Memory B cell (primary cell): Measurements from ENCODE around the gene USP48.

Source experiments
- ATAC-seq: fragments of 150-1000 bp; cut with Tn5 transposase; 2 replicates; pipeline ENCODE4 v1.10.0; 2021; ENCODE audit warnings: low read depth, mild to moderate bottlenecking, moderate library complexity
- DNase-seq, 2 donors: peaks; one replicate each; pipeline ENCODE4 v3.0.0; 2022; ENCODE audit warnings: low spot score in 2 of 2
- H3K27ac Mint-ChIP-seq: one replicate; pipeline ENCODE4 v1.8.0; 2022; ENCODE audit warnings: mild to moderate bottlenecking, moderate library complexity, mixed read lengths
- H3K27me3 Mint-ChIP-seq: one replicate; pipeline ENCODE4 v1.8.0; 2022; ENCODE audit warnings: mixed read lengths
- H3K36me3 Mint-ChIP-seq: one replicate; pipeline ENCODE4 v1.8.0; 2022; ENCODE audit warnings: mild to moderate bottlenecking, mixed read lengths
- H3K4me1 Mint-ChIP-seq: one replicate; pipeline ENCODE4 v1.8.0; 2022; ENCODE audit warnings: mixed read lengths
- H3K4me3 Mint-ChIP-seq: one replicate; pipeline ENCODE4 v1.8.0; 2022; ENCODE audit warnings: mild to moderate bottlenecking, moderate library complexity, mixed read lengths
- H3K9me3 Mint-ChIP-seq: one replicate; pipeline ENCODE4 v1.8.0; 2022; ENCODE audit warnings: mixed read lengths

USP48 gene

GRCh38 chr1:21664806-21665588, 118.0 kb downstream of the USP48 start:
- Mint-ChIP-seq H3K4me3 (no peak overlapping the region), H3K36me3 (no peaks in the 10 kb centered on the region), H3K9me3 (no peaks in the 10 kb centered on the region), H3K27me3 (peaks cover 24% of the 10 kb centered on the region), H3K4me1 (peaks cover 10% of the 10 kb centered on the region), H3K27ac (no peak overlapping the region)
- ATAC-seq (no peak), DNase-seq (no peak)

DNA sequence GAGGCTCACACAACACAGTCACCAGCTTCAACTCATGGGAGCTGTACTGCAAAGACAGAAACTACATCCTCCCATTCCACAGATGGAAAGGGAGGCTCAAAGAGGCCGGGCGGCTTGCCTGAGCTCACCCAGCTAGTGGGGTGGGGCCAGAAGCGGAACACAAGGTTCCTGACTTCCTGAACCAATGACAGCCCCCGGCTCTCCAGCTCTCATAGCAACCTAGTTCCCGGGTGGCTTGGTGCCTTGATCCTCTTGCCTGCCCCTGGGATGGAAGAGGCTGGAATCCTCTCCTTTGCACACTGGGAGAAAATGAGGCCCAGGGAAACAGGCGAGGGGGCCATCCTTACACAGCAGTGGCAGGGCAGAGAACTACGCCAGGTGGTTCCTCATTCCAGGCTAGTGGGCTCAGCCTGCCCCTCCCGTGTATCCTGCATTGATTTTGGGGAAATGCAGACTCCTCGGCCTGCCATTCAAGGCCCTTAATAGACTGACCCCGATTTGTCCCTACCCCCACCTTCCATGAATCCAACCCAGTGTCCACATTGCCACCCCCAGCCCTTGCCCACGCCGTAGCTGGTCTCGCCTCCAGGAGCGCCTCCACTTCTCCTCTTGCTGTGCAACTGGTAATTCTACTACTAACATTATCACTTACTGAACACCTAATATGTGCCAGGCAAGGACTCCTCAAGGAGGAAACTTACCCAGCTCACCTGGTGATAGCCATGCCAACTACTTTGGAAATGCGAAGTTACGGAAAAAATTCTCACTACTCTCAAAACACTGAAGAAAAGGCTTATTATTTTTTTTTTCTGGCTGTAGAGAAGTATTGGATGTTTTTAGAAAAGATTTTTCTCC, 118.8 kb downstream of the USP48 start:
- H3K27ac Mint-ChIP-seq: no peak overlapping the region
- no peaks in the 10 kb centered on the region for H3K9me3 Mint-ChIP-seq
- peaks cover 14% of the 10 kb centered on the region for H3K4me1 Mint-ChIP-seq
- no peak for DNase-seq
- no peak for ATAC-seq
- H3K27me3 Mint-ChIP-seq: peaks cover 24% of the 10 kb centered on the region
- H3K36me3 Mint-ChIP-seq: no peaks in the 10 kb centered on the region
- H3K4me3 Mint-ChIP-seq: peak overlapping the region; percentile 31

GRCh38 chr1:21663248-21663950, 119.5 kb downstream of the USP48 start:
- H3K9me3 Mint-ChIP-seq: no peaks in the 10 kb centered on the region
- peaks cover 24% of the 10 kb centered on the region for H3K27me3 Mint-ChIP-seq
- no peak overlapping the region for H3K4me3 Mint-ChIP-seq

GRCh38 chr1:21662426-21663247, 120.3 kb downstream of the USP48 start:
- Mint-ChIP-seq H3K27me3 (peaks cover 19% of the 10 kb centered on the region), H3K4me3 (no peak overlapping the region), H3K36me3 (no peaks in the 10 kb centered on the region), H3K4me1 (peaks cover 14% of the 10 kb centered on the region), H3K9me3 (no peaks in the 10 kb centered on the region), H3K27ac (no peak overlapping the region)
- DNase-seq (no peak), ATAC-seq (no peak)

More at GRCh38 chr1:21663248-21663950, 119.5 kb downstream of the USP48 start:
- no peak overlapping the region for H3K27ac Mint-ChIP-seq
- peaks cover 14% of the 10 kb centered on the region for H3K4me1 Mint-ChIP-seq
- H3K36me3 Mint-ChIP-seq: no peaks in the 10 kb centered on the region
- DNase-seq (no peak), ATAC-seq (no peak)

- DNase-seq (no peak), ATAC-seq (no peak)
- peaks cover 15% of the 10 kb centered on the region for H3K27me3 Mint-ChIP-seq
- H3K36me3 Mint-ChIP-seq: no peaks in the 10 kb centered on the region
- H3K4me3 Mint-ChIP-seq: no peak overlapping the region
- H3K27ac Mint-ChIP-seq: no peak overlapping the region
- H3K9me3 Mint-ChIP-seq: no peaks in the 10 kb centered on the region
- H3K4me1 Mint-ChIP-seq: peaks cover 14% of the 10 kb centered on the region
These were observed 121.1 kb downstream of the USP48 start for GRCh38 chr1:21661886-21662285.

DNA sequence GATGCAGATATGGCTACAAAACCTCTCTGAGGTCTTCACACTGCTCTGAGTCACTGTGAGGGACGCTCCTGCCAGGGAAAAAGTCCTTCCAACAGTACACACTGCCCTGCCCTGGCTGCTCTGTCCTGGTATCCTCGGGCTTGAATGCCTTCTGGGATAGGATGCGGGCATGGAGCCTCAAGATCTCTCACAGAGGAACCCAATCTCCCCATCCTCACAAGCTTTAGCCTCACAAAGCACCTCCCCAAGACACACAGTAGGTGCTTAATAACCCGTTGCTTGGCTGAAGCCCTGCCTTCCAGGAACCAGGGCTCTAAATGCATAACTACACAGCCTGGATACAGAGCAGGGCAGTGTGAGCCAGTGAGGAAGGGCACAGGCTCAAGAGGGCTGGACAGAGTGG, 123.0 kb downstream of the USP48 start:
- H3K27ac Mint-ChIP-seq: no peak overlapping the region
- H3K4me3 Mint-ChIP-seq: no peak overlapping the region
- H3K4me1 Mint-ChIP-seq: peaks cover 14% of the 10 kb centered on the region
- no peaks in the 10 kb centered on the region for H3K9me3 Mint-ChIP-seq
- ATAC-seq (no peak), DNase-seq (no peak)
- no peaks in the 10 kb centered on the region for H3K36me3 Mint-ChIP-seq
- H3K27me3 Mint-ChIP-seq: peaks cover 11% of the 10 kb centered on the region

DNA sequence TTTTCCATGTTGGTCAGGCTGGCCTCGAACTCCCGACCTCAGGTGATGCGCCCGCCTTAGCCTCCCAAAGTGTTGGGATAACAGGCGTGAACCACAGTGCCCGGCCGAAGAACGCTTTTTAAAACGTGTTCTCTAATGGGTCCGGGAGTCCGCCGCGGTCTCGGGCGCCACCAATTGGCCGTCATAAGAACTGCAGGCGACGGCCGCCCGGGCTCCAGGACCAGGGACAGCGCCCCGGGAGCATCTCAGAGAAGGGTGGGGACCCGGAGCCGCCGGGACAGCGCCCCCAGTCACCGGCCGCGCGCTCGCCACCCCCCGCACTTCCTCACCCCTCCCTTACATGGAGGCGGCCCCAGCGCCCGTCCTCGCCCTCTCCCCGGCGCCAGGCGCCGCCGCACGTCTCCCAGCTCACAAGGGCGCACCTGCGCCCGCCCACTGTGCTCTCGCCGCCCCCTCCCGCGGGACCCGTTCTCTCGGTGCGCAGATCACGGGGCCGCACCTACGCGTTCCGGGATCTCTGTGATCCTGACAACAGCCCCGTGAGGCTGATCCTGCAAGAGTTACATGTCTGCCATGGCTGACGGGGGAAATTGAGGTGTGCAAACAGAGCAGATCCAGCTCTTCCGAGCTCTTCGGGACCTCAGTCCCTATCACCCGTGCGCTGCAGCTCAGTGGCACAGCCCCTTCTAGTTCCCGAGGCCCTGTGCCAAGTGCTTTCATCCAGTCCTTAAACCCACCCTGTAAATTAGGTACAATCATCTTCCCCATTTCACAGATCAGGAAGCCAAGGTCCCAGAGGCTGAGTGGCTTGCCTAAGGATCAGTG, 123.6 kb downstream of the USP48 start:
- peak overlapping the region; percentile 24 for H3K4me3 Mint-ChIP-seq
- H3K27me3 Mint-ChIP-seq: peaks cover 9% of the 10 kb centered on the region
- peak; percentile 94 for ATAC-seq
- H3K36me3 Mint-ChIP-seq: no peaks in the 10 kb centered on the region
- peaks cover 11% of the 10 kb centered on the region for H3K4me1 Mint-ChIP-seq
- DNase-seq: peak; percentile 86 to 97
- H3K9me3 Mint-ChIP-seq: no peaks in the 10 kb centered on the region
- H3K27ac Mint-ChIP-seq: no peak overlapping the region

DNA sequence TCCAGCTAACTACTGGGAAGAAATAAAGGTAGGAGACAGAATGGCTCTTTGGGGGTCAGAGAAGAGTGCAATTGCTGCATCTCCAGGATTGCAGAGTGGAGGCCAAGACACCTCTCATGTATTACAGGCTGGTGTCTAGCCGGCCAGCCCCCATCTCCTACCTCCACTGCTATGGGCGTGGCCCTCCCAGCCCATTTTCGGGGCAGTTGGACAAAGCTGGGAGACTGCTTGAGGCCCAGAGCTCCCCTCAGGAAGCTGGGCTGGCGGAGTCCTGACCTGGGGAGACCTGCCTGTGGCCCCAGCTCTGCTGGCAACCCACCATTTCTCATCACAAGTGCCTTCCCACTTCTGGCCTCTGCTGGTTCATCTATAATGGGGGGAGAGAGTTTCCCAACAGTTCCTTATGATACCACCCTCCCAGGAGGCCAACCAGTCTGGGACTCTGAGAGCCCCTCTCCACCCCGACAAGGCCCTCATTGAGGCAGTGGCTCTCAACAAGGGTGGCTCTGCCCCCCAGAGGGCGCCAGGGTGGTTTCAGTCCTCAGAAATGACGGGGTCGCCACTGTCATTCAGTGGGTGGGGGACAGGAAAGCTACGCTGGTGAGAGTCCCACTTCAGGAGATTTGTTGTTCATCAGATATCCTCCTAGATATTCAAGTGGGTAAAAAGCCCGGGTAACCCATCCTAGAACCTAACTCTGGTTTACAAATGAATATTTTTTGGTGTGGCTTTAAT, 125.3 kb downstream of the USP48 start:
- Mint-ChIP-seq H3K4me3 (no peak overlapping the region), H3K27me3 (peaks cover 6% of the 10 kb centered on the region), H3K9me3 (no peaks in the 10 kb centered on the region), H3K36me3 (no peaks in the 10 kb centered on the region), H3K4me1 (peaks cover 8% of the 10 kb centered on the region), H3K27ac (no peak overlapping the region)
- no peak for DNase-seq
- no peak for ATAC-seq

GRCh38 chr1:21655748-21656147, 127.2 kb downstream of the USP48 start:
- no peaks in the 10 kb centered on the region for H3K36me3 Mint-ChIP-seq
- peaks cover 6% of the 10 kb centered on the region for H3K27me3 Mint-ChIP-seq
- peaks cover 20% of the 10 kb centered on the region for H3K4me1 Mint-ChIP-seq
- ATAC-seq: no peak
- no peak for DNase-seq
- H3K27ac Mint-ChIP-seq: no peak overlapping the region
- no peaks in the 10 kb centered on the region for H3K9me3 Mint-ChIP-seq
- H3K4me3 Mint-ChIP-seq: no peak overlapping the region

DNA sequence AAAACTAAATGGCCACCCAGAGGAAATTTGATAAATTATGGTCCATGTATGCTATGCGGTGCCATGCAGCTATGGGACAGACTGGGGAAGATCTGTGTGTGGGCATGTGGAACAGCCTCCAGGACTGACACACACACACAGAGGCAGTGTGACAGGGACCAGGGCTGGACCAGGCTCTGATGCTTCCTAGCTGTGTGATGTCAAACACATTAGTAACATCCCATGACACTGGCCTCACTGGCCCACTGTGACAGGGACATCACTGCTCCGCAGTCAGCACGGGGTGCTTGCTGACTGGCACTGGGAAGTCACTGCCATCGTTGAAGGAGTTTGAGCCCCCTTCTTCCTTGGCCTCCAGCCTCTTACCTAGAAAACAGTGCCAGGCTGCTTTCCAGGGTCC, 127.7 kb downstream of the USP48 start:
- peaks cover 4% of the 10 kb centered on the region for H3K27me3 Mint-ChIP-seq
- no peaks in the 10 kb centered on the region for H3K9me3 Mint-ChIP-seq
- H3K27ac Mint-ChIP-seq: no peak overlapping the region
- peaks cover 20% of the 10 kb centered on the region for H3K4me1 Mint-ChIP-seq
- ATAC-seq (no peak), DNase-seq (no peak)
- no peaks in the 10 kb centered on the region for H3K36me3 Mint-ChIP-seq
- H3K4me3 Mint-ChIP-seq: no peak overlapping the region

- Mint-ChIP-seq H3K9me3 (no peaks in the 10 kb centered on the region), H3K4me1 (peaks cover 16% of the 10 kb centered on the region), H3K36me3 (no peaks in the 10 kb centered on the region), H3K4me3 (no peak overlapping the region), H3K27ac (no peak overlapping the region), H3K27me3 (peaks cover 4% of the 10 kb centered on the region)
- ATAC-seq (no peak), DNase-seq (no peak)
These were observed 128.7 kb downstream of the USP48 start for GRCh38 chr1:21654209-21654608.

GRCh38 chr1:21653744-21654100, 129.2 kb downstream of the USP48 start:
- no peak for ATAC-seq
- no peak for DNase-seq
- Mint-ChIP-seq H3K36me3 (no peaks in the 10 kb centered on the region), H3K9me3 (no peaks in the 10 kb centered on the region), H3K27ac (no peak overlapping the region), H3K4me3 (no peak overlapping the region), H3K27me3 (peaks cover 6% of the 10 kb centered on the region), H3K4me1 (peaks cover 16% of the 10 kb centered on the region)
